Nephron (organoid): ENCODE results near the gene TARS2.

ENCODE experiments used
- H3K27ac Mint-ChIP-seq, 3 experiments: 2 replicates each; pipeline ENCODE4 v1.8.0; 2020; ENCODE audit warnings: mixed read lengths in 3 of 3, mild to moderate bottlenecking in 2 of 3, moderate library complexity in 1 of 3
- H3K27me3 Mint-ChIP-seq: 2 replicates; pipeline ENCODE4 v1.8.0; 2021; ENCODE audit warnings: low read depth, mild to moderate bottlenecking, moderate library complexity, mixed read lengths
- H3K36me3 Mint-ChIP-seq: 2 replicates; pipeline ENCODE4 v1.8.0; 2020; ENCODE audit warnings: low read depth, mixed read lengths
- H3K4me1 Mint-ChIP-seq: 2 replicates; pipeline ENCODE4 v1.8.0; 2020; ENCODE audit warnings: mixed read lengths
- H3K4me3 Mint-ChIP-seq, 3 experiments: 2 replicates each; pipeline ENCODE4 v1.8.0; 2020; ENCODE audit warnings: mild to moderate bottlenecking in 3 of 3, mixed read lengths in 3 of 3, moderate library complexity in 2 of 3
- H3K9me3 Mint-ChIP-seq: 2 replicates; pipeline ENCODE4 v1.8.0; 2020; ENCODE audit warnings: mixed read lengths
- TF ChIP-seq, protein P1 (sequence below), 3 experiments: fragments of 200-600 bp; sonication (generic); IDR thresholded peaks; one replicate each; pipeline ENCODE4 v1.5.0; 2021; ENCODE audit warnings: antibody characterized with exemption in 3 of 3; ENCODE audit not compliant: unreplicated experiment in 3 of 3

The TARS2 gene

DNA sequence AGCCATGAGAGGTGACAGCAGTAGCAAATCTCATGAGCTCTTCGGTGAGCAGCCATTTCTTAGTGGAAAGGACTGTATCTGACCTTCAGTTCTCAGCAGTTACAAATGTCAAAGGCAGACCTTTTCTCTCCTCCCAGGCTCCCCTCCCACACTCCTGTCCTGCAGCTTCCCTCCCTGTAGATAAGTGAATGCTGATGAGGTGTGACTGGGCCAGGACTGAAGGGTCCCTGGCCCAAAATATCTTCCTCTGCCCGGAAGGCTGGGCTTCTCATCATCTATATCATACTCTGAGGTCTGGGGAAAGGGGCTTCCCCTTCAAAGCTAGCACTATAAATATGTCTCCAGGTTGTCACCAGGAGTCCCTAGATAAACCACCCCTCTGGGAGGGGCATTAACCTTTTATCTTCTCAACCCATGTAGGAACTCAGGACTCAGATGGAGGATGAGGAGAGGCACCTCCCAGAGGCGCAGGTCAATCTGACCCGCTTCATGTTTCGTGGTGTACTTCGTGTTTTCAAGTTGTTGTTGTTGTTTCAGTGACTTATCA is 58.3 kb downstream of the TARS2 start:
- H3K9me3 Mint-ChIP-seq: no peaks in the 10 kb centered on the region
- peak overlapping the region in 1 of 3 experiments; percentile 5 for H3K27ac Mint-ChIP-seq
- H3K27me3 Mint-ChIP-seq: peaks cover 11% of the 10 kb centered on the region
- peaks cover 5% of the 10 kb centered on the region for H3K4me1 Mint-ChIP-seq
- no peaks in the 10 kb centered on the region for H3K36me3 Mint-ChIP-seq
- TF ChIP-seq, protein P1, sequence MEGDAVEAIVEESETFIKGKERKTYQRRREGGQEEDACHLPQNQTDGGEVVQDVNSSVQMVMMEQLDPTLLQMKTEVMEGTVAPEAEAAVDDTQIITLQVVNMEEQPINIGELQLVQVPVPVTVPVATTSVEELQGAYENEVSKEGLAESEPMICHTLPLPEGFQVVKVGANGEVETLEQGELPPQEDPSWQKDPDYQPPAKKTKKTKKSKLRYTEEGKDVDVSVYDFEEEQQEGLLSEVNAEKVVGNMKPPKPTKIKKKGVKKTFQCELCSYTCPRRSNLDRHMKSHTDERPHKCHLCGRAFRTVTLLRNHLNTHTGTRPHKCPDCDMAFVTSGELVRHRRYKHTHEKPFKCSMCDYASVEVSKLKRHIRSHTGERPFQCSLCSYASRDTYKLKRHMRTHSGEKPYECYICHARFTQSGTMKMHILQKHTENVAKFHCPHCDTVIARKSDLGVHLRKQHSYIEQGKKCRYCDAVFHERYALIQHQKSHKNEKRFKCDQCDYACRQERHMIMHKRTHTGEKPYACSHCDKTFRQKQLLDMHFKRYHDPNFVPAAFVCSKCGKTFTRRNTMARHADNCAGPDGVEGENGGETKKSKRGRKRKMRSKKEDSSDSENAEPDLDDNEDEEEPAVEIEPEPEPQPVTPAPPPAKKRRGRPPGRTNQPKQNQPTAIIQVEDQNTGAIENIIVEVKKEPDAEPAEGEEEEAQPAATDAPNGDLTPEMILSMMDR (IDR thresholded peaks at IDR 0.05; ENCODE audit: unreplicated experiment in 3 of 3): no peak
- H3K4me3 Mint-ChIP-seq: no peak overlapping the region

DNA sequence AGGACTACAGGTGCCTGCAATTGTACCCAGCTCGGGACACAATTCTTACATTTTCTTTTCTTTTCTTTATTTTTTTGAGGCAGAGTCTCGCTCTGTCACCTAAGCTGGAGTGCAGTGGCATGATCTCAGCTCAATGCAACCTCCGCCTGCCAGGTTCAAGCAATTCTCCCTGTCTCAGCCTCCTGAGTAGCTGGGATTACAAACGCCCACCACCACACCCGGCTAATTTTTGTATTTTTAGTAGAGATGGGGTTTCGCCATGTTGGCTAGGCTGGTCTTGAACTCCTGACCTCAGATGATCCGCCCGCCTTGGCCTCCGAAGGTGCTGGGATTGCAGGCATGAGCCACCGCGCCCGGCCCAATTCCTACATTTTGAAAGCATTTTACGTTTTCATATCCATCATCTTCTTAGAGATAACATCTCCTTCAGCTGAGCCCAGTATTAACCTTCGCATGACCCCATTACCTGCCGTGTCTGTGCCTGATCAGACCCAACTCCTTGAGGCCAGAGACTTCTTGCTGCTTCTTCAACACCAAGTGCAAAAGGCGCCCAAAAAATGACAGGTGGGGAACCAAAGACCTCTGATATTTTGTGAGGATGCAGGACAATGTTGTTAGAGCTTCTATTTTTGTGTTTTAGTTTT is 59.2 kb downstream of the TARS2 start:
- H3K4me1 Mint-ChIP-seq: peaks cover 11% of the 10 kb centered on the region
- H3K27ac Mint-ChIP-seq: no peak overlapping the region
- TF ChIP-seq, protein P1 (IDR thresholded peaks at IDR 0.05; ENCODE audit: unreplicated experiment in 3 of 3): no peak
- H3K9me3 Mint-ChIP-seq: no peaks in the 10 kb centered on the region
- no peaks in the 10 kb centered on the region for H3K36me3 Mint-ChIP-seq
- H3K27me3 Mint-ChIP-seq: peaks cover 11% of the 10 kb centered on the region
- peak overlapping the region in 2 of 3 experiments; percentile 13 to 51 for H3K4me3 Mint-ChIP-seq

DNA sequence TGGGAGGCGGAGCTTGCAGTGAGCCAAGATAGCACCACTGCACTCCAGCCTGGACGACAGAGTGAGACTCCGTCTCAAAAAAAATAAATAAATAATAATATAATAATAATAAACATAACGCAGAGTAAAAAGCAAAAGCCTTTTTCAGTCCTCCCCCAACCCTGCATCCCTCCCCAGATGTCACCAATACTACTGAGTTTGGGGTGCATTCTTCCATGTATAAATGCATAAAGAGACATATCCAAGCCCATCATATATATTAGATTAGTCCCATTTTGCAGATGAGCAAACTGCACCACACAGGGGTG is 61.1 kb downstream of the TARS2 start:
- Mint-ChIP-seq H3K4me1 (peaks cover 19% of the 10 kb centered on the region), H3K27ac (peak overlapping the region in 1 of 3 experiments; percentile 73), H3K27me3 (peaks cover 11% of the 10 kb centered on the region), H3K36me3 (no peaks in the 10 kb centered on the region), H3K4me3 (peak overlapping the region; percentile 76 to 86 (median 84)), H3K9me3 (no peaks in the 10 kb centered on the region)
- TF ChIP-seq, protein P1 (IDR thresholded peaks at IDR 0.05; ENCODE audit: unreplicated experiment in 3 of 3): no peak

DNA sequence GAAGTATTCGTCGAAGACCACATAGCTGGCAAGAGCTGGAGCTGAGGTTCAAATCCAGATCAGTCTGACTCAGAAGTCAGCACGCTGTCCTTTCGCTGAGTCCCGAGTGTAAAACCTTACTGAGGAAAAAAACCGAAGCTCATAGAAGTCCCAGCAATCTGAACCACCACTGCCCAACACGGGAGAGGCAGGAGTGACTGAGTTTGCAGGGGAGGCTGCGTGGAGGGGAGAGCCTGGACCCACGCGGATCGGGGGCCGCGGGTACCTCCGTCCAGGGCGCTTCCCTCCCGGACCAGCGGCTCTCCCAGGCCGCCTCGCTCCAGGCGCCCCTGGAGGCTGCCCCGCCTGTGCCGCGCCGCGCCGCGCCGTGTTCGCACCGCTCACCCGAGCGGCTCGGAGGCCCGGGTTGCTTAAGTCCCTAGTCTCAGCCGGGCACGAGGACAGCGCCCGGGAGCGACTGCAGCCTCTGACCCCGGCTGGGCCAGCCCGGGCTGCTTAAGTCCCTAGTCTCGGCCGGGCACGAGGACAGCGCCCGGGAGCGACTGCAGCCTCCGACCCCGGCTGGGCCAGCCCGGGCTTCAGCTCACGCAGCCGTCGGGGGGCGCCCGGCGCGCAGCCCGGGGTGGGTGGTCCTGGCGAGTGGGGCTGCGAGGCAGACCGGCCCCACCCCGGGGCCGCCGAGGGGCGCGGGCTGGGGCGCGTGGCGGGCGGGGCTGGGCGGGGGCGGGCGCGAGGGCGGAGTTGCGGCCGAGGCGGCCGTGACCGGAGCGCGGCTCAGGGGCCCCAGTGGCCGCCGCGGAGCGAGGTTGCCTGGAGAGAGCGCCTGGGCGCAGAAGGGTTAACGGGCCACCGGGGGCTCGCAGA is 61.6 kb downstream of the TARS2 start, which contains the start of gene ADAMTSL4:
Gene ADAMTSL4, plus strand, starts transcription at position 777 of the 864 bp plus-strand sequence. CDS start 2,881 bp downstream, outside the sequence.
- Mint-ChIP-seq H3K27ac (peak within 1 kb of the TSS in 2 of 3 experiments; percentile 66 to 73), H3K4me3 (peak within 1 kb of the TSS; percentile 79 to 86 (median 84)), H3K27me3 (peaks cover 11% of the 10 kb centered on the region), H3K36me3 (no peaks in the 10 kb centered on the region), H3K4me1 (peaks cover 19% of the 10 kb centered on the region), H3K9me3 (no peaks in the 10 kb centered on the region)
- TF ChIP-seq, protein P1 (IDR thresholded peaks at IDR 0.05; ENCODE audit: unreplicated experiment in 3 of 3): peak in 1 of 3 experiments; percentile 31

DNA sequence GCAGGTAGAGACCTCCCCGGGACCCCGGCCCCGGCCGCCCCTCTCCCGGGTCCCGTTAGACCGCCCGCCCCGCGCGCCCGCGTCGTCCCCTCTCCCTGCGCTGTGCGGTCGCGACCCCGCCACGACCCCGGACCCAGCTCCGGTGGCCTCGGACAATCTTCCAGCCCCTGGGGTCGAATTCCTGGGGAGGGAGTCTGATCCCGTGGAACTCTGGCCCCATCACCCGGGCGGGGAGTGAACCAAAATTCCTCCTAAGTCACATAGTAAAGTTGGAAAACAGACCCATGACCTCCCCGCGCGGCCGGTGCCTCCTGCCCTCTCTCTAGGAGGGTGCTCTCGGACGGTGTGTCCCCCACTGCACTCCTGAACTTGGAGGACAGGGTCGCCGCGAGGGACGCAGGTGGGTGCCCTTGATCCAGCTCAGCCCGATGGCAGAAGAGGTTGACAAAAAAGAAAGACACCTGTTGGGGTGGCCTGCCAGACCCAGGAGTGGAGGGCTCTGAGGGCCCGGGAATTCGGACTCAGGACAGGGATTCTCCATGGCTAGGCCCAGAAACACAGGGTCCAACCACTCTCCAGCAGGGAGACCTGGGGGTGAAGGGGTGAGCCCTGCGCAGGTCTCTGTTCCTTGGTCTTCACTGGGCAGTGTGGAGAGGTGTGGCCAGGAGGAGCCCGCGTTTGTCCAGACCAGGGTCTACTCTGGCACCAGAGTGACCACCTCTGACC is 62.4 kb downstream of the TARS2 start:
- Mint-ChIP-seq H3K4me3 (peak overlapping the region; percentile 79 to 83 (median 81)), H3K36me3 (no peaks in the 10 kb centered on the region), H3K4me1 (peaks cover 19% of the 10 kb centered on the region), H3K27ac (peak overlapping the region in 2 of 3 experiments; percentile 50 to 66), H3K27me3 (peaks cover 11% of the 10 kb centered on the region), H3K9me3 (no peaks in the 10 kb centered on the region)
- TF ChIP-seq, protein P1 (IDR thresholded peaks at IDR 0.05; ENCODE audit: unreplicated experiment in 3 of 3): no peak
